GM19099 (cell line): ENCODE results near the gene SYT9.

ENCODE experiments used
- POLR2A ChIP-seq: IDR thresholded peaks from 3 replicates; pipeline ENCODE4 v1.6.1; 2011; ENCODE audit warnings: low read depth; ENCODE audit not compliant: insufficient read length; ENCODE audit errors: extremely low read depth

SYT9 gene, protein sequence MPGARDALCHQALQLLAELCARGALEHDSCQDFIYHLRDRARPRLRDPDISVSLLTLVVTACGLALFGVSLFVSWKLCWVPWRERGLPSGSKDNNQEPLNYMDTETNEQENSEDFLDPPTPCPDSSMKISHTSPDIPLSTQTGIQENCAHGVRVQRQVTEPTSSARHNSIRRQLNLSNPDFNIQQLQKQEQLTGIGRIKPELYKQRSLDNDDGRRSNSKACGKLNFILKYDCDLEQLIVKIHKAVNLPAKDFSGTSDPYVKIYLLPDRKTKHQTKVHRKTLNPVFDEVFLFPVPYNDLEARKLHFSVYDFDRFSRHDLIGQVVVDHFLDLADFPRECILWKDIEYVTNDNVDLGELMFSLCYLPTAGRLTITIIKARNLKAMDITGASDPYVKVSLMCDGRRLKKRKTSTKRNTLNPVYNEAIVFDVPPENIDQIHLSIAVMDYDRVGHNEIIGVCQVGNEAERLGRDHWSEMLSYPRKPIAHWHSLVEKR

DNA sequence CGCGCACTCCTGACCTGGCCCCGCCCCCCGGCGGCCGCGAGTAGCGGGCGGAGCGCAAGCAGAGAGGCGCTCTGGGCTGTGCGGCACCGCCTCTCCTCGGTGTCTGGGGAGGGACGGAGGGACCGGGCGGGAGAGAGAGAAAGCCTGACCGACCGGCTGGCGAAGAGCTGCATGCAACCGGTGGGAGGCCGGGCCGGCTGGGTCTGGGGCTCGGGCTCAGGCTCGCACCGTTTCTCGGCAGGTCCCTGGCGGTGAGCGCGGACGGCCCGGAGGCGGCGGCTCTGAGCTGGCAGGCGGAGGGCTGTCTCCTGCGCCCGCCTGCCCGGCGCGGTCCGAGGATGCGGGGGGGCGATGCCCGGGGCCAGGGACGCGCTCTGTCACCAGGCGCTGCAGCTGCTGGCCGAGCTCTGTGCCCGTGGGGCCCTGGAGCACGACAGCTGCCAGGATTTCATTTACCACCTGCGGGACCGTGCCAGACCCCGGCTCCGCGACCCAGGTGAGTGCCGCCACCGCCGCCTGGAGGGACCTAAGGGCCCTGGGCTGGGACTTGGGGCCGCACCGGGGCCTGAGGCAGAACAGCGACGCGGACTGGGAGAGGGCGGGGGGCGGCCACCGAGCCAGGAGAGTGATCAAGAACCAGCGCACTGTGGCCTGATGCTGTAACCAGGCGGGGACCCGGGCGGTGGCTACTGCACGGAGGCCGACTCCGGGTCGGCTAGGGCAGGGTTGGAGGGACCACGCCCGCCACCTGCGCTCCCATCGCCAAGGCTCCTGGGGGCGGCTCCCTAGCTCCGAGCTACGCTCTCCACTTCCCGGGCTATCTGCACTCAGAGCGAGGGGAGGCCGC is at the start of gene SYT9:
SYT9 (plus strand) TSS at position 69 of the 847 bp plus-strand sequence; CDS start at position 352, 283 bp downstream.
- no peak for TF ChIP-seq POLR2A

DNA sequence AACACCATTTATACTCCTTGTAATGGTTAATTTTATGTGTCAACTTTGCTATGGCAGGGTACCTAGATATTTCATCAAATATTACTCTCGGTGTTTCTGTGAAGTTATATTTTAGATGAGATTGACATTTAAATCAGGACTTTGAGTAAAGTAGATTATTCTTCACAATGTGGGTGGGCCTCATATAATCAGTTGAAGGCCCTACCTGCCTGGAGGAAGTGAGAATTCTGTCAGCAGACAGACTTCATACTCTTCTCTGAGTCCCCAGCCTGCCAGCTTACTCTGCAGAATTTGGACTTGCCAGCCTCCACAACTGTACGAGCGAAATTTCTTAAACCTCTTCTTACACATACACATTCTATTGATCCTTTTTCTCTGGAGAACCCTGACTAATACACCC is 49.3 kb upstream of the SYT9 start:
- TF ChIP-seq POLR2A, result no peak

DNA sequence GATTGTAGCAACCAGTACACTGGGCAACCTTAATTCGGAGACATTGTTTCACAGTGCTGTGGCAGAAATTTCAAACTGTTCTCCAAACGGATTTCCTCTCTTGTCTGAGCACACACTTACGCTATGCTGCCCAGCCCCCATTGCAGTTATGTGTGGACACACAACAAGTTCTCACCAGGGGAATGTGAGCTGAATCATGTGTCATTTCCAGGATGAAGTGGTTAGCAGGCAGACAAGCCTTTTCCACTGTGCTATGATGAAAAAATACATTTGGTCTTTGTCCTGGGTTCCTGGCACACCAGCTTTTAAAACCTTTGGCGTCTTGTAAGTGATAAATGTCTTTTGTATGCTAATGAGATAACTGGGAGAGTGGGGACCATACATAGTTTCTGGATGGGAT is 46.9 kb upstream of the SYT9 start:
- TF ChIP-seq POLR2A, result no peak

DNA sequence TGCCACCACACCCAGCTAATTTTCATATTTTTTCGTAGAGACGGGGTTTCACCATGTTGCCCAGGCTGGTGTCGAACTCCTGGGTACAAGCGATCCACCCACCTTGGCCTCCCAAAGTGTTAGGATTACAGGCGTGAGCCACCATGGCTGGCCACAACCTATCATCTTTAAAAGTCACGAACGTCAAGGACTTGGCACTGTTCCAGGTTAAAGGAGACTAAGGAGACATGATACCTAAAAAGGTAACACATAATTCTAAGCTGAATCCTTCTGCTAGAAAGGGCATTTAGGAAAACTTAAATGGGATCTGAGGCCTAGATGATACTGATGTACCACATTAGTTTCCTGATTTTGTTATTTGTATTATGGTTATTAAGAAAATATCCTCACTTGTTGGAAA is 43.3 kb upstream of the SYT9 start:
- no peak for TF ChIP-seq POLR2A

DNA sequence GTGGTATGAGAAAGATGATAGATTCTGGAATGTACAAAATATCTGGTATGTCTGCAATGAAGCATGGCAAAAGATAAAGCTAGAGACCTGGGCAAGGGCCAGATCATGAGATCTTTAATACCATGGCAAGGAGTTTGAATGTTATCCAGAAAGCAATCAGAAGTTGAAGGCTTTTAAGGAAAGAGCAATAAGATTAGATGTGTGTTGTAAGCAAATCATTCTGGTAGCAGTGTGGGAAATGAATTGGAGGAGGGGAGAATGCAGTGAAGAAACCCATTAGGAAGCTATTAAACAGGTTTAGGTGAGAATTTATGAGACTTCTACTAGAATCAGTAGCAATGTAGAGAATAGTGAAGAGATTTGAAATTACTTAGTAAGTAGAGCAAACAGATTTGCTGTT is 32.2 kb upstream of the SYT9 start:
- TF ChIP-seq POLR2A, result no peak

DNA sequence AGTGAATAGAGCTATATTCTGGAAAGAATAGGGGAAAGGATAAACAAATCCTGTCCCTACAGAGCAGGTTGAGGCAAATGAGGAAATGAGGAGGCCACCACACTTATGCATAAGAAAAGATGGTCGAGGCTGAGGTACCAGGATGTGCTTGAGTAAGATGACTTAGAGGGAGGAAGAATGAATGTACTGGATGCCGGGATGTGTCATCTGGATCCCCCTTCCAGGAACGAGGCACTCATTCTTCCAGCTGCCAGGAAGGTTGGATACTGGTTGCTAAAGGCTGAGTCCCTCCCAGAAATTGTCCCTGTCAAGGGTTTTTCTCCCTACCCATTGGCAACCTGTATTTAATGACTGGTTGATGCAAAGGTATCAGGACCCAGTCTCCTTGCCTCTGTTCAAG is 31.1 kb upstream of the SYT9 start:
- no peak for TF ChIP-seq POLR2A

DNA sequence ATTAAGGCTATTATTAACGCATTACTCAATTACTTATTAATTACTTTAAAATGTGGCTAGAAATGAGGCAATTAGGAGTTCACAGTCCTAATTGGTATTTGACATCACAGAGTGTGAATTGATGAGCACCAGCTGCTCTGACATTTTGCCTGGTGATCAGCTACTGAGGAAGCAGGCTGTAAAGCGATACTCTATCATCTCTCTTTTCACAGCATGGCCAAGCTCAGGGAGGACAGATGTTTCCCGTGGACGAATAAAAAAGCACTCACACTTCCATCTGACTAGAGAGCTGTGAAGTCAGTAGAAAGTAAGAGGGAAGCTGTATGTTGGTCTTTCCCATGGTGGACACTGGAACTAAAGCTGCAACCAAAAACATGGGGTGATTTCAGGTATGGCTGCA is 29.1 kb upstream of the SYT9 start:
- no peak for TF ChIP-seq POLR2A

DNA sequence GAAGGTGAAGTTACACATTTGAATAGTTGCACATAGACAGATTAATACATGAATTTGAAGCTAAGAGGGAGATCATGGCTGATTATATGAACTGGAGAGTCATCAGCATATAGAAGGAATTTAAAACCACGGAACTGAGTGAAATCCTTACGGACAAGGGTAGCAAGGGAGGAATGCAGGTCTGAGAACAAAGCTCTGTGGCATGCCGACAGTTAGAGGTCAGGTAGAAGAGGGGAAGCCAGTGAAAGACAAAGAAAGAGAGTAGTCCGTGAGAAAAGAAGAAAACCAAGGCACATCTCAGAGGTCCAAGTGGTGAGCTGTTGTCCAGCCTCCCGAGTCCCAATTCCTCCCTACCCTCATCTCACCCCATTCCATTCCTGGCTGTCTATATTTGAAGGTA is 11.8 kb upstream of the SYT9 start:
- no peak for TF ChIP-seq POLR2A

DNA sequence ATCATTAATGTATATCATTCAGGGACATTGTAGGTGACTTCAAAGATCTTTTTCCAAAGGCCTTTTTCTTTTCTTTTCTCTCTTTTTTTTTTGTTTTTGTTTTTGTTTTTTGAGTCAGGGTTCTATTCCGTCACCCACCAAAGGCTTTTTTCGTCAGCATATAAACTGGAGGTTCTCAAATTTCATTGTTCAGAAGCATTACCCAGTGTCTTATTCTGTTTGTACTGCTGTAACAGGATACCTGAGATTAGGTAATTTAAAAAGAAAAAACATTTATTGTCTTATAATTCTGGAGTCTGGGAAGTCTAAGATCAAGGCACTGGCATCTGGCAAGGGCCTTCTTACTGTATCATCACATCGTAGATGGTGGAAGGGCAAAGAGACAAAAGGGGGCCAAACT is 6.4 kb upstream of the SYT9 start:
- no peak for TF ChIP-seq POLR2A

DNA sequence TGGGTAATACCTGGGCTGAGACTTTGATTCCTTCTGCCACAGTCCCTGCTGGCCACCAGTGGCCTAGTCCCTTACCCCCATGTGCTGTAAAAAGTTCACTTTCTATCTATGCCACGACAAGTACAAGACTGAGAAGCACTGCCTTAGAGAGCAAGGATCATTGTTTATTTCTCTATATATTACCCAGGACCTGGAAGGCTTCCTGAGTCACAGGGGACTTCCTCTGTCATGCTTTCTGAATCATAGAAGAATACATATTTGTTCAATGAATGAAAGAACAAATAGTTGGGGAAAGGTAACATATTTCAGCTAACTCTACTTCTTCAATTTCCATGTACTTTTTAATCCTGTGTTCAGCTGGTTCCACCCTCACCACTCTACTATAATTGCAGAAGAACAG is 5.5 kb upstream of the SYT9 start:
- no peak for TF ChIP-seq POLR2A

DNA sequence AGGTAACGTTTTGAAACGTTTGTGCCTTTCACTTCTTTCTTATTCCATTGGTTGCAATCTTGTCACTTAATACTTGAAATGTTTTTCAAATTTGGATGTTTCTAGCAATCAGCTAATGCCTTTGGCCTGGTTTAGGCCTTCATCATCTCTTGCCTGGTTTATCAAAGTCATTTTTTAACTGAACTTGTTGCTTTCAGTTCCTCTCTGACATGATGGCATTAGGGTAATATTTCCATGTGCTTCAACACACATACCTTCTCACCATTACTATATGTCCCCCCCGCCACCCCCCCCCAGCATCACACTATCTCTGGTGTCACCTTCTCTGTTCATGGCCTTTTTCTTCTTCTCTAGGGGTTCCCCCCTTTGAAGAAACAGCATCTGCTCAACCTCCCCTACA is 1.5 kb upstream of the SYT9 start:
- TF ChIP-seq POLR2A, result no peak

DNA sequence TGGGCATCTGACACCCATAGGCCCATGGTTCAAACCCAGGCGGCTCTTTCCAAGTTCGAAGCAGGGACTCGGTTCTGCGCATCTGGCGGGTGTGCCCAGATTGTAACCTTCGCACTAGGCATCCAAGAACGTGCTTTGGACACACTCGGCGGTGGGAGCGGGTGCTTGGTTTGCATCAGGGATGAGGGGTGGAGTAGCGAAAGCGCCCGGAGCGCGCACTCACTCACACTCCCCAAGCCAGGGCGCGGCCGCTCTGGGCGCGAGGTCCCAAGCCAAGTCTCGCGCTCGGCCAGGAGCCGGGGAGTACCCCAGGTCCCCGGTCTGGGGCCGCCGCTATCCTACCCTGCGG is 243 bp upstream of the SYT9 start:
- TF ChIP-seq POLR2A, result no peak

DNA sequence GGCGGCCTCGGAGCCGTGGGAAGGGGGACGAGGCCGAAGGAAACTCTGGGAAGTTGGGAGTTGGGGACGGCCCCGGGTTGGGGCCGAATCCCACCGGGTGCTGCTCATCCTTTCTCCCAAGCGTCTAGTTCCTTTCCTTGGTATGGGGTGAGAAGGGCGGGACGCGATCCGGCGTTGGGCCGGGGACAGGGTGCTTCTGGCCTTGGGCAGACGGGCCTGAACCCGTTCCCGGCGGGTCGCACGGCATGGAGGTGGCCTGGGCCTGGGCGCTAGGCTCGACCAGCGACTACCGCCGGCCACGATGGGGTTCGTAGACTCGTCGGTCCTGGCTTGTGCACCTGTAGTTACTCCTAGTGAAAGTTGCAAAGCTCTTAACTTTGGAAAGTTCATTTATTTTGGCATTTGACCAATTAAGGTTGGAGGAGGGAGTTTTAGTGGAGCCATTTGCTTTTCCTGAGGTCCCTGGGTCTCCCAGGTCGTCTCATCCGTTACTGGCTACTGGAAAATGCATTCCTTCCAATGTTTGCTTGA is 1.0 kb downstream of the SYT9 start:
- TF ChIP-seq POLR2A, result no peak

DNA sequence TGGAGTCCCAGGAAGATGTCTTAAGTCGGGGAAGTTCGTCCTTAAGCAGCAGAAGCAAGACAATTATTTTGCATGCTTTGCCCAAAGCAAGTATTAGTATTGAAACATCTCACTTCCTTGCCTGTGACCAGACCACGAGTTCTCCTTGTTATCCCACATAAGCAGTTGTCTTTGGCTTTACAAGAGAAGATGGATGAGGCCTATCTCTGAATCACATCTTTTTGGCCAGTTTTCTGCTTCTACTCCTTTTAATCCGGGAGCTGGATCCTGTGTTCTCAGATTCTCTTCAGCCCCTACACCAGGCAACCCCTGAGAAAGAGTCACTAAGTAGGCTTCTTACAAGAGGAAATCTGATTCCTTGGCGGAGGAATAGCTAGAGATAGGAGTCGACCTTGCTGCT is 2.1 kb downstream of the SYT9 start:
- no peak for TF ChIP-seq POLR2A

DNA sequence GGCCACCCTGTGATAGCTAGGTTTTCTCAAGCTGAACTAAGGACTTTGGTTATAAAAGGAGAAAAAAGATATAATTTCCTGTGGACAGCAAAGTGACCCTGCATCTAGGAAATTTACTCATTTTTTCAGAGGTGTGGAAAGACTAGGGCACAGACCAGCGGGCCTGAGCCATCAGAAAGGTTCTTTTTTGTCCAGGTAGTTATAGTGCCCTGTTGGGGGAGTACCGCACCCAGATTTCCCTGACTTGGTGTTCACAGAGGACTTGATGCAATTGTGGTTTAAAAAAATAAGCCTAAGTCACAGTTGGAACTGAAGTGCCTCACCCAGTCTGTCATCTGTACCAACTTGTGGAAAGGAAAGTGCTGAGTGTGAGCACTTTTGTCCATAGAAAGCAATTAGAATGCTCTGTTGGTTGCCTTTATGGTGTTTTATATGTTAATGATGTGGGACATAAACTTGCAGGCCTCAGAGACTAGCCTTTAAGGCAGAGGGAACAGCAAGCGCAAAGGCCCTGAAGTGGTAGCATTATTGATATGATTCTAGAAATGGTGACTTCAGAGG is 3.1 kb downstream of the SYT9 start:
- TF ChIP-seq POLR2A, result no peak
